Stomach (tissue), 4 donors: Measurements from ENCODE around the gene TDG.

Experiments
- CTCF ChIP-seq, 7 experiments: fragments of 450-650 bp in 4 of 7; fragments of 200-600 bp in 3 of 7; sonication (generic) in 3 of 7; IDR thresholded peaks; one replicate each; pipeline ENCODE4 v1.5.1; 2016 to 2019; ENCODE audit warnings: antibody characterized with exemption in 7 of 7, control low read depth in 2 of 7, mild to moderate bottlenecking in 1 of 7
- EP300 ChIP-seq: sonication (generic); formaldehyde crosslinking; IDR thresholded peaks from one replicate; pipeline ENCODE4 v1.6.1; 2017; ENCODE audit warnings: antibody characterized with exemption
- POLR2A ChIP-seq, 4 donors: fragments of 450-650 bp; IDR thresholded peaks; one replicate each; pipeline ENCODE4 v1.6.1; 2016; ENCODE audit warnings: antibody characterized with exemption in 4 of 4, control low read depth in 2 of 4, mild to moderate bottlenecking in 1 of 4, moderate library complexity in 1 of 4
- POLR2AphosphoS5 ChIP-seq, 3 donors: sonication (generic); formaldehyde crosslinking; IDR thresholded peaks; one replicate each; pipeline ENCODE4 v1.6.1; 2016; ENCODE audit warnings: antibody characterized with exemption in 3 of 3

- TF ChIP-seq CTCF (IDR thresholded peaks at IDR 0.05) (no peak), POLR2A (IDR thresholded peaks at IDR 0.05) (no peak), POLR2AphosphoS5 (IDR thresholded peaks at IDR 0.05) (no peak), EP300 (no peak)
These were observed 33.3 kb downstream of the TDG start for GRCh38 chr12:103998976-103999375.
